ENCODE results near the gene SP3.

Gene SP3

GRCh38 chr2:173959909-173960308 lies 5.3 kb downstream of the SP3 start:
- no peak overlapping the region for H3K4me3 ChIP-seq (ENCODE audit: control insufficient read depth, low read depth, low read length)
- no peak for DNase-seq (ENCODE audit: low read depth)
- no peak for TF ChIP-seq CTCF (IDR thresholded peaks at IDR 0.05; ENCODE audit: control insufficient read depth, insufficient read depth, low read depth, low read length, missing control alignments)

DNA sequence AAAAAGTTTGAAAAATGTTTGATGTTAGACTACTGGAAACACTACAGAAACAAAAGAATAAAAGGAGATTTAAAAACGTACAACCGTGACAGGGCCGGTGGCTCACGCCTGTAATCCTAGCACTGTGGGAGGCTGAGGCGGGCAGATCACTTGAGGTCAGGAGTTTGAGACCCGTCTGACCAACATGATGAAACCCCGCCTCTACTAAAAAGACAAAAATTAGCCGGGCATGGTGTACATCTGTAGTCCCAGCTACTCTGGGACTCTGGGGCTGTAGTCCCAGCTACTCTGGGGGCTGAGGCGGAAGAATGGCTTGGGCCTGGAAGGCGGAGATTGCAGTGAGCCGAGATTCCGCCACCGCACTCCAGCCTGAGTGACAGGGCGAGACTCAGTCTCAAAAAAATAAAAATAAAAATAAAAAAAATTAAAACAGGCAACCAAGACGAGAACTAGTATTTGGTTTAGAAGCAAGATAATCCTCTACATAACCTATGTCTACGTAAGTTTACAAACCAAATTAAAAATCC lies 5.8 kb downstream of the SP3 start:
- no peak overlapping the region for H3K4me3 ChIP-seq (ENCODE audit: control insufficient read depth, low read depth, low read length)
- TF ChIP-seq CTCF (IDR thresholded peaks at IDR 0.05; ENCODE audit: control insufficient read depth, insufficient read depth, low read depth, low read length, missing control alignments): no peak
- no peak for DNase-seq (ENCODE audit: low read depth)

DNA sequence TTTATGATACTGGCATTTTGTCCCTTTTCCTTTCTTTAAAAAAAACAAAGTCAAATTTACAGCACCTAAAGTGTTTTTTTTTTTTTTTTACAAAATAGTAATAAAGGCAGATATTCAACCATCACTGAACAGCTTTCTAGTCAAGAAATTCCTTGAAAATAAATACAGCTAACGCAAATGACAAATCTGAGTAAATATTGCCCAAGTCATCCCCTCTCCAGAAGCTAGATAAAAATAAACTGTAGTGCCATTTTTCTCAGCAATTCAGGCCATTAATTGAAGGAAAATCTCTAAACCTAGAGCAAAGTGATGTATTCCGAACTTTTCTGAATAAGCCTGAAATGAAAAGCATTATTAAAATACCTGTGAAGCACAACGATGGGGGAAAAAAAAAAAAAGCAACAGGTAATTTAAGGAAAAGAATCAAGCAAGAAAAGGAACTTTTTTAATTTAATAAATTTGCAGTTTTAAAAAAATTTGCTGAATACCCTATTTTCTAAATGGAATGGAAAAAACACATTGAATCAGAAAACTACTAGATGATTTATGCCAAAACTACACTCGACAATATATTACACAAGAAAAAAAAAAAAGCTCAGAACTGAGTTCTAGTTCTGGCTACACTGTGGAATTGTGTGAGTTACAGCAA lies 6.9 kb downstream of the SP3 start:
- TF ChIP-seq CTCF (IDR thresholded peaks at IDR 0.05; ENCODE audit: control insufficient read depth, insufficient read depth, low read depth, low read length, missing control alignments): no peak
- DNase-seq (ENCODE audit: low read depth): no peak
- H3K4me3 ChIP-seq (ENCODE audit: control insufficient read depth, low read depth, low read length): no peak overlapping the region

- H3K4me3 ChIP-seq (ENCODE audit: control insufficient read depth, low read depth, low read length): no peak overlapping the region
- peak; percentile 57 for DNase-seq (ENCODE audit: low read depth)
- TF ChIP-seq CTCF (IDR thresholded peaks at IDR 0.05; ENCODE audit: control insufficient read depth, insufficient read depth, low read depth, low read length, missing control alignments): no peak
Measured at GRCh38 chr2:173957517-173957916, 7.7 kb downstream of the SP3 start.

GRCh38 chr2:173956454-173956853 lies 8.7 kb downstream of the SP3 start:
- DNase-seq (ENCODE audit: low read depth): no peak
- no peak overlapping the region for H3K4me3 ChIP-seq (ENCODE audit: control insufficient read depth, low read depth, low read length)
- TF ChIP-seq CTCF (IDR thresholded peaks at IDR 0.05; ENCODE audit: control insufficient read depth, insufficient read depth, low read depth, low read length, missing control alignments): no peak

DNA sequence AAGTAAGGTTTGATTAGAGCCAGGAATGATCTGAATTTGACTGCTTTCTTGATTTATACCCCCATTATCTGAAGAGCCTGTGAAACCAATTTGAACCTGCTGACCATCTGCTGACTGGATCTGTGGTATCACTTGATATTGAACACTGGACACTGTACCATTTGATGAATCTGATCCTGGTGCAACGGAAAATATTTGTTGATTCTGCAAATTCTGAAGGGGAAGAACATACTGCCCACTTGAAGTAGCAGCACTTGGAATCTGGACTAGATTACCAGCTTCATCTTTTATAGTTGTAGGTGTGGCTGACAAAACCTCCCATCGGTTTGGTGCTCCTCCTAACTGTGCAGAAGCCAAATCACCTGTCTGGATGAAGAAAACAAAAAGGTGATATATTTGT lies 9.3 kb downstream of the SP3 start:
- H3K4me3 ChIP-seq (ENCODE audit: control insufficient read depth, low read depth, low read length): no peak overlapping the region
- DNase-seq (ENCODE audit: low read depth): no peak
- TF ChIP-seq CTCF (IDR thresholded peaks at IDR 0.05; ENCODE audit: control insufficient read depth, insufficient read depth, low read depth, low read length, missing control alignments): no peak
